K562 (cell line): Measurements from ENCODE around the gene ARID3C. TPM values are rescaled to one million over a fixed set of nuclear protein-coding genes. Genes with fewer than 3 reads are reported as not detected.

ENCODE experiments used
- CTCF ChIP-seq, 3 experiments: IDR thresholded peaks in 2 of 3; conservative IDR thresholded peaks in 1 of 3; 2 replicates each; pipeline ENCODE4 v1.5.1; 2011 to 2012; ENCODE audit warnings: low read length in 3 of 3, mild to moderate bottlenecking in 3 of 3, control low read depth in 2 of 3, improper control_type of control experiment in 1 of 3, inconsistent platforms in 1 of 3, low read depth in 1 of 3, mixed read lengths in 1 of 3, moderate library complexity in 1 of 3; ENCODE audit not compliant: insufficient read depth in 2 of 3
- HOXB6 ChIP-seq: fragments of 250-450 bp; sonication (Bioruptor Pico); IDR thresholded peaks from 2 replicates; pipeline ENCODE4 v1.5.1; 2022; ENCODE audit warnings: mild to moderate bottlenecking, borderline replicate concordance
- HSF4 ChIP-seq: fragments of 250-450 bp; sonication (Bioruptor Pico); IDR thresholded peaks from 2 replicates; pipeline ENCODE4 v2.1.2; 2022; ENCODE audit warnings: mild to moderate bottlenecking, moderate library complexity, borderline replicate concordance
- NFXL1 ChIP-seq: fragments of 450-650 bp; formaldehyde crosslinking; IDR thresholded peaks from 2 replicates; pipeline ENCODE4 v1.4.0; 2021; ENCODE audit warnings: mild to moderate bottlenecking
- NONO ChIP-seq, 2 experiments: fragments of 200-400 bp in 1 of 2; fragments of 450-650 bp in 1 of 2; formaldehyde crosslinking in 1 of 2; IDR thresholded peaks; 2 replicates each; pipeline ENCODE4 v1.6.1; 2017; ENCODE audit warnings: low read depth in 2 of 2, mild to moderate bottlenecking in 2 of 2, moderate library complexity in 2 of 2, low read length in 1 of 2
- OTX1 ChIP-seq: fragments of 450-650 bp; formaldehyde crosslinking; IDR thresholded peaks from 2 replicates; pipeline ENCODE4 v1.4.0; 2022; ENCODE audit warnings: mild to moderate bottlenecking
- PCBP1 ChIP-seq: fragments of 200-400 bp; formaldehyde crosslinking; IDR thresholded peaks from 2 replicates; pipeline ENCODE4 v1.6.1; 2018; ENCODE audit warnings: mild to moderate bottlenecking, low read depth, low read length; ENCODE audit not compliant: poor library complexity, severe bottlenecking
- PHF20 ChIP-seq: fragments of 450-650 bp; IDR thresholded peaks from 2 replicates; pipeline ENCODE4 v1.6.1; 2018; ENCODE audit not compliant: partially characterized antibody
- RBM15 ChIP-seq: fragments of 200-400 bp; formaldehyde crosslinking; IDR thresholded peaks from 2 replicates; pipeline ENCODE4 v1.6.1; 2018; ENCODE audit warnings: mild to moderate bottlenecking, low read length, moderate library complexity; ENCODE audit not compliant: insufficient read depth
- ZBTB8A ChIP-seq: fragments of 450-650 bp; IDR thresholded peaks from 2 replicates; pipeline ENCODE4 v1.6.1; 2018; ENCODE audit warnings: mild to moderate bottlenecking, moderate library complexity; ENCODE audit not compliant: partially characterized antibody
- ZNF217 ChIP-seq: sonication (generic); formaldehyde crosslinking; IDR thresholded peaks from 2 replicates; pipeline ENCODE4 v1.8.0; 2022; ENCODE audit warnings: mild to moderate bottlenecking, missing genetic modification reagents
- ZNF253 ChIP-seq: fragments of 250-450 bp; sonication (Bioruptor Pico); conservative IDR thresholded peaks from 2 replicates; pipeline ENCODE4 v1.6.1; 2021; ENCODE audit warnings: mild to moderate bottlenecking
- ZNF280A ChIP-seq: fragments of 450-650 bp; IDR thresholded peaks from 2 replicates; pipeline ENCODE4 v1.6.1; 2018; ENCODE audit warnings: mild to moderate bottlenecking, low read depth; ENCODE audit not compliant: partially characterized antibody
- ZNF668 ChIP-seq: fragments of 250-450 bp; sonication (Bioruptor Pico); IDR thresholded peaks from 2 replicates; pipeline ENCODE4 v1.8.0; 2022; ENCODE audit warnings: mild to moderate bottlenecking, inconsistent platforms
- polyA plus RNA-seq, 8 experiments: library from polyadenylated mRNA; depleted of rRNA in 4 of 8; stranded (reverse) in 5 of 8; unstranded in 3 of 8; fragments of >200 nt; fragmentation: Nextera tagmentation in 2 of 8; fragmentation: Illumina TruSeq in 1 of 8; extraction: Ambion mirVana in 2 of 8; extraction: Trizol in 1 of 8; gene quantifications; 2 replicates each; pipeline versions ENCODE4 v1.2.1 to v1.2.3, GENCODE V29; 2011 to 2014; ENCODE audit warnings: inconsistent platforms in 1 of 8, missing spikeins in 1 of 8
- total RNA-seq, 7 experiments: library from RNA; depleted of rRNA in 6 of 7; stranded (reverse); fragments of >200 nt in 6 of 7; fragmentation: Illumina TruSeq in 2 of 7; extraction: Trizol in 2 of 7; gene quantifications; 2 replicates each; pipeline versions ENCODE4 v1.2.1 to v1.2.3, GENCODE V29; 2011 to 2021; ENCODE audit warnings: low replicate concordance in 1 of 7
- TF ChIP-seq, protein P1 (sequence below): fragments of 250-450 bp; sonication (Bioruptor Pico); IDR thresholded peaks from 2 replicates; pipeline ENCODE4 v1.5.0; 2021; ENCODE audit warnings: mild to moderate bottlenecking, borderline replicate concordance
- TF ChIP-seq, protein P2 (sequence below), 2 experiments: fragments of 450-650 bp in 1 of 2; sonication (generic) in 1 of 2; formaldehyde crosslinking; conservative IDR thresholded peaks; 2 replicates each; pipeline versions ENCODE4 v1.4.0 to v1.8.1; 2020 to 2022; ENCODE audit warnings: mild to moderate bottlenecking in 1 of 2, missing genetic modification reagents in 1 of 2
- TF ChIP-seq, protein P3 (sequence below), 2 experiments: IDR thresholded peaks; 2 replicates each; pipeline ENCODE4 v1.6.1; 2012; ENCODE audit warnings: improper control_type of control experiment in 2 of 2, low read depth in 2 of 2, low read length in 2 of 2, borderline replicate concordance in 1 of 2

The ARID3C gene
- total and polyA plus RNA-seq, 9 of the 15 experiments (the other 6 are each of a cell fraction or from before 2014, with no cell fraction given): not detected

- TF ChIP-seq ZBTB8A: no peak
- TF ChIP-seq, protein P1, sequence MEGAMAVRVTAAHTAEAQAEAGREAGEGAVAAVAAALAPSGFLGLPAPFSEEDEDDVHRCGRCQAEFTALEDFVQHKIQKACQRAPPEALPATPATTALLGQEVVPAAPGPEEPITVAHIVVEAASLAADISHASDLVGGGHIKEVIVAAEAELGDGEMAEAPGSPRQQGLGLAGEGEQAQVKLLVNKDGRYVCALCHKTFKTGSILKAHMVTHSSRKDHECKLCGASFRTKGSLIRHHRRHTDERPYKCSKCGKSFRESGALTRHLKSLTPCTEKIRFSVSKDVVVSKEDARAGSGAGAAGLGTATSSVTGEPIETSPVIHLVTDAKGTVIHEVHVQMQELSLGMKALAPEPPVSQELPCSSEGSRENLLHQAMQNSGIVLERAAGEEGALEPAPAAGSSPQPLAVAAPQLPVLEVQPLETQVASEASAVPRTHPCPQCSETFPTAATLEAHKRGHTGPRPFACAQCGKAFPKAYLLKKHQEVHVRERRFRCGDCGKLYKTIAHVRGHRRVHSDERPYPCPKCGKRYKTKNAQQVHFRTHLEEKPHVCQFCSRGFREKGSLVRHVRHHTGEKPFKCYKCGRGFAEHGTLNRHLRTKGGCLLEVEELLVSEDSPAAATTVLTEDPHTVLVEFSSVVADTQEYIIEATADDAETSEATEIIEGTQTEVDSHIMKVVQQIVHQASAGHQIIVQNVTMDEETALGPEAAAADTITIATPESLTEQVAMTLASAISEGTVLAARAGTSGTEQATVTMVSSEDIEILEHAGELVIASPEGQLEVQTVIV: no peak
- no peak for TF ChIP-seq PCBP1
- TF ChIP-seq HOXB6 (CRISPR knock-in tag): no peak
- no peak for TF ChIP-seq HSF4 (CRISPR knock-in tag)
- TF ChIP-seq OTX1: no peak
- TF ChIP-seq, protein P2, sequence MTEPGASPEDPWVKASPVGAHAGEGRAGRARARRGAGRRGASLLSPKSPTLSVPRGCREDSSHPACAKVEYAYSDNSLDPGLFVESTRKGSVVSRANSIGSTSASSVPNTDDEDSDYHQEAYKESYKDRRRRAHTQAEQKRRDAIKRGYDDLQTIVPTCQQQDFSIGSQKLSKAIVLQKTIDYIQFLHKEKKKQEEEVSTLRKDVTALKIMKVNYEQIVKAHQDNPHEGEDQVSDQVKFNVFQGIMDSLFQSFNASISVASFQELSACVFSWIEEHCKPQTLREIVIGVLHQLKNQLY (CRISPR knock-in tag; conservative IDR thresholded peaks at IDR 0.05): no peak
- no peak for TF ChIP-seq PHF20
- TF ChIP-seq ZNF668 (CRISPR knock-in tag): no peak
- TF ChIP-seq, protein P3, sequence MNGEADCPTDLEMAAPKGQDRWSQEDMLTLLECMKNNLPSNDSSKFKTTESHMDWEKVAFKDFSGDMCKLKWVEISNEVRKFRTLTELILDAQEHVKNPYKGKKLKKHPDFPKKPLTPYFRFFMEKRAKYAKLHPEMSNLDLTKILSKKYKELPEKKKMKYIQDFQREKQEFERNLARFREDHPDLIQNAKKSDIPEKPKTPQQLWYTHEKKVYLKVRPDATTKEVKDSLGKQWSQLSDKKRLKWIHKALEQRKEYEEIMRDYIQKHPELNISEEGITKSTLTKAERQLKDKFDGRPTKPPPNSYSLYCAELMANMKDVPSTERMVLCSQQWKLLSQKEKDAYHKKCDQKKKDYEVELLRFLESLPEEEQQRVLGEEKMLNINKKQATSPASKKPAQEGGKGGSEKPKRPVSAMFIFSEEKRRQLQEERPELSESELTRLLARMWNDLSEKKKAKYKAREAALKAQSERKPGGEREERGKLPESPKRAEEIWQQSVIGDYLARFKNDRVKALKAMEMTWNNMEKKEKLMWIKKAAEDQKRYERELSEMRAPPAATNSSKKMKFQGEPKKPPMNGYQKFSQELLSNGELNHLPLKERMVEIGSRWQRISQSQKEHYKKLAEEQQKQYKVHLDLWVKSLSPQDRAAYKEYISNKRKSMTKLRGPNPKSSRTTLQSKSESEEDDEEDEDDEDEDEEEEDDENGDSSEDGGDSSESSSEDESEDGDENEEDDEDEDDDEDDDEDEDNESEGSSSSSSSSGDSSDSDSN (IDR thresholded peaks at IDR 0.05; ENCODE audit: borderline replicate concordance in 1 of 2, low read depth in 2 of 2, low read length in 2 of 2): peak; percentile 59 to 71; a peak in 3 of 4 replicates
- TF ChIP-seq NONO (IDR thresholded peaks at IDR 0.05; ENCODE audit: low read depth in 2 of 2, low read length in 1 of 2): no peak
- no peak for TF ChIP-seq ZNF253 (CRISPR knock-in tag)
- TF ChIP-seq RBM15: no peak
- no peak for TF ChIP-seq ZNF280A
- TF ChIP-seq NFXL1 (CRISPR knock-in tag): no peak
- no peak for TF ChIP-seq ZNF217 (CRISPR knock-in tag)
- TF ChIP-seq CTCF (IDR thresholded peaks at IDR 0.05 in 2 of 3, conservative IDR thresholded peaks at IDR 0.05 in 1 of 3; ENCODE audit: insufficient read depth in 2 of 3, low read depth in 1 of 3, low read length in 3 of 3): peak; percentile 65 to 97 (median 80)
These were observed 17.6 kb upstream of the ARID3C start, which contains the start of gene GALT (continued) for GRCh38 chr9:34646211-34647083.
